K562 (cell line): ENCODE data around the gene INTS1. TPM values are rescaled to one million over a fixed set of nuclear protein-coding genes. Genes with fewer than 3 reads are reported as not detected.

Experiments
- ATAC-seq: fragments of 200-7000 bp; cut with Tn5 transposase; 3 replicates; pipeline ENCODE4 v1.9.1; 2020; ENCODE audit warnings: moderate library complexity
- BruUV-seq: library from RNA; stranded (reverse); fragments of 400-500 nt; replicated peaks from 2 replicates; lab custom pipeline; 2021; lab: Mats Ljungman, UMichigan
- CTCF ChIA-PET: fragments of 300-600 bp; formaldehyde crosslinking; extraction: SDS; loops from one replicate; lab custom pipeline; 2021; ENCODE audit warnings: low intra/inter-chr PET ratio; lab: Yijun Ruan, JAX
- POLR2A ChIA-PET: fragments of 300-600, 350-650 bp; sonication (Branson Sonifier 250); formaldehyde crosslinking; extraction: SDS; loops from one replicate; lab custom pipeline; 2021; ENCODE audit warnings: antibody characterized with exemption, inconsistent platforms; lab: Yijun Ruan, JAX
- DNase-seq, 4 experiments: peaks; one replicate each; pipeline versions ENCODE4 v3.0.0 to v3.0.0-alpha.2; 2011 to 2018; ENCODE audit warnings: low spot score in 3 of 4, mixed read lengths in 3 of 4; ENCODE audit errors: extremely low read depth in 1 of 4
- FAIRE-seq: peaks from 2 replicates; lab custom pipeline; 2011; peaks lifted over from hg19 to GRCh38; lab: Jason Lieb, UNC
- H2AFZ ChIP-seq: 2 replicates; pipeline ENCODE4 v1.6.0; 2011; ENCODE audit warnings: low read depth, low read length, control low read depth, inconsistent platforms
- H3K27ac ChIP-seq: fragments of 200-600 bp; 3 replicates; pipeline ENCODE4 v1.8.0; 2011; ENCODE audit warnings: low read depth, mild to moderate bottlenecking, control low read depth, inconsistent platforms, low read length, moderate library complexity, mixed read lengths; ENCODE audit errors: extremely low read depth
- H3K27me3 ChIP-seq, 2 experiments: fragments of 300-600 bp in 1 of 2; 2 replicates in 1 of 2; 3 replicates in 1 of 2; pipeline versions ENCODE4 v1.6.0 to v1.8.0; 2011; ENCODE audit warnings: inconsistent platforms in 2 of 2, low read length in 2 of 2, mild to moderate bottlenecking in 1 of 2, mixed read lengths in 1 of 2, moderate library complexity in 1 of 2; ENCODE audit not compliant: control insufficient read depth in 2 of 2, insufficient read depth in 2 of 2
- H3K36me3 ChIP-seq: fragments of 300-600 bp; 3 replicates; pipeline ENCODE4 v1.8.0; 2011; ENCODE audit warnings: mild to moderate bottlenecking, low read length, inconsistent platforms; ENCODE audit not compliant: control insufficient read depth, insufficient read depth
- H3K4me1 ChIP-seq, 2 experiments: fragments of 200-600 bp in 1 of 2; replicated peaks in 1 of 2; 2 replicates in 1 of 2; 3 replicates in 1 of 2; pipeline versions ENCODE4 v1.5.1 to v1.8.0; 2011; ENCODE audit warnings: inconsistent platforms in 2 of 2, low read length in 2 of 2, mild to moderate bottlenecking in 1 of 2, mixed read lengths in 1 of 2, moderate library complexity in 1 of 2; ENCODE audit not compliant: control insufficient read depth in 2 of 2, insufficient read depth in 2 of 2
- H3K4me2 ChIP-seq: 2 replicates; pipeline ENCODE4 v1.6.1; 2011; ENCODE audit warnings: low read length, control low read depth, inconsistent platforms, mixed read lengths; ENCODE audit not compliant: insufficient read depth
- H3K4me3 ChIP-seq: fragments of 200-600 bp; sonication (generic), shearing (Covaris generic); 2 replicates; pipeline ENCODE4 v1.5.1; 2016; ENCODE audit warnings: control low read depth, inconsistent platforms
- H3K79me2 ChIP-seq: fragments of 200-600 bp; 3 replicates; pipeline ENCODE4 v1.8.0; 2011; ENCODE audit warnings: low read length, inconsistent platforms; ENCODE audit not compliant: control insufficient read depth, insufficient read depth
- H3K9ac ChIP-seq, 2 experiments: 2 replicates each; pipeline versions ENCODE4 v1.6.0 to v1.6.1; 2011; ENCODE audit warnings: low read depth in 2 of 2, low read length in 2 of 2, control low read depth in 1 of 2, inconsistent platforms in 1 of 2, mild to moderate bottlenecking in 1 of 2, mixed read lengths in 1 of 2; ENCODE audit not compliant: insufficient read depth in 1 of 2
- H3K9me1 ChIP-seq: one replicate; pipeline ENCODE4 v1.6.0; 2011; ENCODE audit warnings: inconsistent platforms, mild to moderate bottlenecking, low read length, moderate library complexity; ENCODE audit not compliant: control insufficient read depth, insufficient read depth
- H3K9me3 ChIP-seq: replicated peaks from 2 replicates; pipeline ENCODE4 v1.5.1; 2011; ENCODE audit warnings: low read depth, low read length, inconsistent platforms; ENCODE audit not compliant: control insufficient read depth, insufficient read depth
- H4K20me1 ChIP-seq: replicated peaks from 2 replicates; pipeline ENCODE4 v1.6.1; 2011; ENCODE audit warnings: low read length, inconsistent platforms, mixed read lengths; ENCODE audit not compliant: control insufficient read depth, insufficient read depth
- CBX3 ChIP-seq, 2 experiments: IDR thresholded peaks; 1 replicate in 1 of 2; 2 replicates in 1 of 2; pipeline ENCODE4 v1.6.1; 2012; ENCODE audit warnings: inconsistent platforms in 2 of 2, low read length in 2 of 2, borderline replicate concordance in 1 of 2, control low read depth in 1 of 2
- ESRRB ChIP-seq: fragments of 250-450 bp; sonication (Bioruptor Pico); IDR thresholded peaks from 2 replicates; pipeline ENCODE4 v1.5.0; 2020; ENCODE audit warnings: mild to moderate bottlenecking, moderate library complexity, borderline replicate concordance
- HNRNPLL ChIP-seq: fragments of 200-400 bp; formaldehyde crosslinking; IDR thresholded peaks from 2 replicates; pipeline ENCODE4 v1.6.1; 2017; ENCODE audit warnings: low read length, low read depth, mild to moderate bottlenecking; ENCODE audit not compliant: poor library complexity, severe bottlenecking
- MAFF ChIP-seq: IDR thresholded peaks from 2 replicates; pipeline ENCODE4 v1.6.1; 2012; ENCODE audit warnings: low read length, improper control_type of control experiment
- RBM25 ChIP-seq: fragments of 200-400 bp; formaldehyde crosslinking; IDR thresholded peaks from 2 replicates; pipeline ENCODE4 v1.6.1; 2018; ENCODE audit warnings: low read length, low read depth, moderate library complexity; ENCODE audit not compliant: severe bottlenecking
- STAG1 ChIP-seq: sonication (generic); formaldehyde crosslinking; IDR thresholded peaks from 2 replicates; pipeline ENCODE4 v1.5.0; 2020; ENCODE audit warnings: missing genetic modification reagents, borderline replicate concordance
- THRAP3 ChIP-seq: fragments of 450-650 bp; IDR thresholded peaks from 2 replicates; pipeline ENCODE4 v1.6.1; 2016; ENCODE audit warnings: mild to moderate bottlenecking, inconsistent platforms, borderline replicate concordance
- ZNF561 ChIP-seq: fragments of 450-650 bp; formaldehyde crosslinking; conservative IDR thresholded peaks from 2 replicates; pipeline ENCODE4 v1.4.0; 2020; ENCODE audit warnings: mild to moderate bottlenecking, moderate library complexity
- WGBS: fragments of 100-300 bp; shearing (Covaris generic); methylation state at CpG from one replicate; pipeline ENCODE4 v1.1.6; 2016; ENCODE audit warnings: low coverage, mixed read lengths; ENCODE audit not compliant: insufficient coverage; ENCODE audit errors: missing lambda C conversion rate; 5-methylcytosine and 5-hydroxymethylcytosine counted together
- in situ Hi-C: fragments of 300-500 bp; cut with MboI; formaldehyde crosslinking; loops from 4 replicates; pipeline ENCODE4 v1.15.0; 2018; ENCODE audit warnings: inconsistent platforms, mixed read lengths
- intact Hi-C: fragments of 100-400 bp; cut with micrococcal nuclease; formaldehyde crosslinking; loops from 2 replicates; pipeline ENCODE4 v1.14.2; 2022
- polyA plus RNA-seq, 8 experiments: library from polyadenylated mRNA; depleted of rRNA in 4 of 8; stranded (reverse) in 5 of 8; unstranded in 3 of 8; fragments of >200 nt; fragmentation: Nextera tagmentation in 2 of 8; fragmentation: Illumina TruSeq in 1 of 8; extraction: Ambion mirVana in 2 of 8; extraction: Trizol in 1 of 8; gene quantifications; 2 replicates each; pipeline versions ENCODE4 v1.2.1 to v1.2.3, GENCODE V29; 2011 to 2014; ENCODE audit warnings: inconsistent platforms in 1 of 8, missing spikeins in 1 of 8
- total RNA-seq, 7 experiments: library from RNA; depleted of rRNA in 6 of 7; stranded (reverse); fragments of >200 nt in 6 of 7; fragmentation: Illumina TruSeq in 2 of 7; extraction: Trizol in 2 of 7; gene quantifications; 2 replicates each; pipeline versions ENCODE4 v1.2.1 to v1.2.3, GENCODE V29; 2011 to 2021; ENCODE audit warnings: low replicate concordance in 1 of 7
- TF ChIP-seq, protein P1 (sequence below), 2 experiments: IDR thresholded peaks; 2 replicates each; pipeline ENCODE4 v1.6.1; 2011; ENCODE audit warnings: borderline replicate concordance in 1 of 2, control low read depth in 1 of 2, low read depth in 1 of 2, low read length in 1 of 2, mild to moderate bottlenecking in 1 of 2, mixed read lengths in 1 of 2, moderate library complexity in 1 of 2; ENCODE audit not compliant: insufficient read depth in 1 of 2, insufficient read length in 1 of 2, poor library complexity in 1 of 2, severe bottlenecking in 1 of 2; ENCODE audit errors: extremely low read depth in 1 of 2

INTS1 gene
- total and polyA plus RNA-seq, 9 of the 15 experiments (the other 6 are each of a cell fraction or from before 2014, with no cell fraction given) = 0.34 to 119 (median 18.5) TPM

DNA sequence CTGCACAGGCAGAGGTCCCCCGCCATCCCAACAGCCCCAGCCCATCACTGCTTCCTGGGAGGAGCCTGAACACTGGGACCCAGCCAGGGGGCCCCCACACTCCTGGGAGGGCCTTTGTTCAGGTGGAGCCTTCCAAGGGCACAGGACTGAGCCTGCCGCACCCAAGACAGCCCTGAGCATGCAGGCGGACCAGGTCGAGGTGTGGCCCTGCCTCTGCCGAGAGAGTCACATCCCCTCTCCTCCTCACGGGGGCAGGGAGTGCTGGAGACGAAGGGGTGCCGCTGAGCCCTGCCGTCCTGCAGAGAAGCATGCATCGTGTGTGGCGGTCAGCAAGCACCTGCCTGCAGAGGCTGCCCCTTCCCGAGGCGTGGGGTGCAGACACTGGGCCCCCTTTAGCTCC is 19.0 kb upstream of the INTS1 start:
- Histone ChIP-seq H3K9me3 (peaks cover 6% of the 10 kb centered on the region), H3K4me1 (peaks cover 0 to 15% of the 10 kb centered on the region in 2 experiments; a peak in 2 of 5 replicates), H3K4me3 (no peak overlapping the region), H3K4me2 (no peak overlapping the region), H2AFZ (no peak overlapping the region), H3K9me1 (no peaks in the 10 kb centered on the region), H3K36me3 (no peaks in the 10 kb centered on the region), H3K27ac (no peak overlapping the region), H3K27me3 (peaks cover 19 to 34% of the 10 kb centered on the region in 2 experiments; a peak in 4 of 5 replicates), H3K9ac (no peak overlapping the region)
- intact Hi-C loops = no loop called here
- FAIRE-seq = no peak
- no TSS peak for BruUV-seq
- in situ Hi-C loops = no loop called here
- CTCF ChIA-PET = no interaction called here
- POLR2A ChIA-PET = no interaction called here
- TF ChIP-seq ESRRB (CRISPR knock-in tag) = no peak
- TF ChIP-seq, protein P1, sequence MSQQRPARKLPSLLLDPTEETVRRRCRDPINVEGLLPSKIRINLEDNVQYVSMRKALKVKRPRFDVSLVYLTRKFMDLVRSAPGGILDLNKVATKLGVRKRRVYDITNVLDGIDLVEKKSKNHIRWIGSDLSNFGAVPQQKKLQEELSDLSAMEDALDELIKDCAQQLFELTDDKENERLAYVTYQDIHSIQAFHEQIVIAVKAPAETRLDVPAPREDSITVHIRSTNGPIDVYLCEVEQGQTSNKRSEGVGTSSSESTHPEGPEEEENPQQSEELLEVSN (IDR thresholded peaks at IDR 0.05; ENCODE audit: borderline replicate concordance in 1 of 2, extremely low read depth in 1 of 2, insufficient read depth in 1 of 2, insufficient read length in 1 of 2, low read depth in 1 of 2, low read length in 1 of 2, poor library complexity in 1 of 2, severe bottlenecking in 1 of 2) = peak in 1 of 2 experiments; percentile 15
- no peak for TF ChIP-seq STAG1 (CRISPR knock-in tag)
- no peak for TF ChIP-seq RBM25
- TF ChIP-seq ZNF561 = no peak
- no peak for TF ChIP-seq HNRNPLL
- TF ChIP-seq MAFF = no peak
- TF ChIP-seq THRAP3 = no peak
- TF ChIP-seq CBX3 (IDR thresholded peaks at IDR 0.05; ENCODE audit: borderline replicate concordance in 1 of 2, low read length in 2 of 2) = peak in 1 of 2 experiments; percentile 56; a peak in 1 of 3 replicates
- TF ChIP-seq, all 486 proteins: peak for 2
- DNase-seq (no peak), ATAC-seq (peak; percentile 75)
- 5% methylated on average over 13 of the region's 13 CpGs for WGBS
- no peaks in the 10 kb centered on the region for H3K79me2 ChIP-seq
- H4K20me1 ChIP-seq = no peaks in the 10 kb centered on the region
